ENCODE measurements around the gene GNA14. TPM values are rescaled to one million over a fixed set of nuclear protein-coding genes. Genes with fewer than 3 reads are reported as not detected.
"Not testable (repeated sequence)": the region's sequence is repeated elsewhere in the genome, so short reads cannot be mapped to it uniquely, and the experiment has no call there.

GNA14 gene
- total RNA-seq, 4 donors from 2014 or later = 2.8 to 7.4 (median 4.5) TPM

DNA sequence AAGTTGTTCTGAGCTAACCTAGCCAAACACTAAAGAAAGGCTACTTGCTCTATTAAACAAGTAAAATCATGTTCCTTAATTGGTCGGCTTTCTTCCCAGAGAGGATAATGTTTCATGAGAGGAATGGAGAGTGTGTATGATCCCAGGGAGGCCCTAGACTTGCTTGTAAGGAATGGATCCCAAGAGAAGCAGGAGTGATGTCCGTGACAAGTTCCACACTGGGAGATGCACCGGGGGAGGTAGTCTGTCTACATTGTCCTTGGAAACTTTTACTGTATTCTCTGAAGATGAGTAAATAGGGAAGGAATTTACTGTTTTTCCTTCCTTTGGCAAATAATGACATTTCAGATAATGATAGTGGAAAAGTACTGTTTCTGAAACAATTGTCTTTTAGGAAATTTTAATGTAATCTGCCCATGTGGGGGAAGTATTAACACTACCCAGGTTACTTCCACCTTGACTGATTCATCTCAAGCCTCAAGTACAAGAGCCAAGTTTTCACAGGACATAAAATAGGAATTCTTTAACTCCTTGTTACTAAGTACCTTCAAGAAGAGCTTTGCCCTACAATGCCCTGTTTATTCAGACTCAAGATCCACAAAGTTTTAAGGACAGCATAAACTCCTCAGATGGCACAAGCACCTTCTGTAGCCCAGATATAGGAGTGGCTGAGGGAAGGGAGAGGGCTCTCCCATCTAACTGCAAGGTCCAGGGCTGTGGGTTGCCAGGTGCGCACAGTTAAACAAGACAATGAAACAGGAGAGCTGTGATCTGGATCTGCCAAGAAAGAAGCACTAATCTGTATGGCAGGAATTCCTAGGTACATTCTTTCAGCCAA lies 152.1 kb downstream of the GNA14 start:
- TF ChIP-seq, protein P1, sequence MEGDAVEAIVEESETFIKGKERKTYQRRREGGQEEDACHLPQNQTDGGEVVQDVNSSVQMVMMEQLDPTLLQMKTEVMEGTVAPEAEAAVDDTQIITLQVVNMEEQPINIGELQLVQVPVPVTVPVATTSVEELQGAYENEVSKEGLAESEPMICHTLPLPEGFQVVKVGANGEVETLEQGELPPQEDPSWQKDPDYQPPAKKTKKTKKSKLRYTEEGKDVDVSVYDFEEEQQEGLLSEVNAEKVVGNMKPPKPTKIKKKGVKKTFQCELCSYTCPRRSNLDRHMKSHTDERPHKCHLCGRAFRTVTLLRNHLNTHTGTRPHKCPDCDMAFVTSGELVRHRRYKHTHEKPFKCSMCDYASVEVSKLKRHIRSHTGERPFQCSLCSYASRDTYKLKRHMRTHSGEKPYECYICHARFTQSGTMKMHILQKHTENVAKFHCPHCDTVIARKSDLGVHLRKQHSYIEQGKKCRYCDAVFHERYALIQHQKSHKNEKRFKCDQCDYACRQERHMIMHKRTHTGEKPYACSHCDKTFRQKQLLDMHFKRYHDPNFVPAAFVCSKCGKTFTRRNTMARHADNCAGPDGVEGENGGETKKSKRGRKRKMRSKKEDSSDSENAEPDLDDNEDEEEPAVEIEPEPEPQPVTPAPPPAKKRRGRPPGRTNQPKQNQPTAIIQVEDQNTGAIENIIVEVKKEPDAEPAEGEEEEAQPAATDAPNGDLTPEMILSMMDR (IDR thresholded peaks at IDR 0.05) = no peak
- ATAC-seq (ENCODE audit: low FRiP score) = peak; percentile 82
- DNase-seq (ENCODE audit: low spot score) = no peak

- not testable (repeated sequence) for ATAC-seq (ENCODE audit: low FRiP score); DNase-seq (ENCODE audit: low spot score)
Measured at GRCh38 chr9:77490279-77490678, 157.8 kb downstream of the GNA14 start.

DNA sequence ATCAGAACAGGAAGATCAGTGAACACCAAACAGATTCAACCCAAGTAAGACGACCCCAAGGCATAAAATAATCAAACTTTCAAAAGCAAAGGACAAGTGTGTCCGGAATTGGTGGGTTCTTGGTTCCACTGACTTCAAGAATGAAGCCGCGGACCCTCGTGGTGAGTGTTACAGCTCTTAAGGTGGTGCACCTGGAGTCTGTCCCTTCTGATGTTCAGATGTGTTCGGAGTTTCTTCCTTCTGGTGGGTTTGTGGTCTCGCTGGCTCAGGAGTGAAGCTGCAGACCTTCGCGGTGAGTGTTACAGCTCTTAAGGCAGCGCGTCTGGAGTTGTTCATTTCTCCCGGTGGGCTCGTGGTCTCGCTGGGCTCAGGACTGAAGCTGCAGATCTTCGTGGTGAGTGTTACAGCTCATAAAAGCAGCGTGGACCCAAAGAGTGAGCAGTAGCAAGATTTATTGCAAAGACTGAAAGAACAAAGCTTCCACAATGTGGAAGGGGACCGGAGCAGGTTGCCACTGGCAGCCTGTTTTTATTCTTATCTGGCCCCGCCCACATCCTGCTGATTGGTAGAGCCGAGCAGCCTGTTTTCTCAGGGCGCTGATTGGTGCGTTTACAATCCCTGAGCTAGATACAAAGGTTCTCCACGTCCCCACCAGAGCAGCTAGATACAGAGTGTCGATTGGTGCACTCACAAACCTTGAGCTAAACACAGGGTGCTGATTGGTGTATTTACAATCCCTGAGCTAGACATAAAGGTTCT lies 158.5 kb downstream of the GNA14 start:
- ATAC-seq (ENCODE audit: low FRiP score); DNase-seq (ENCODE audit: low spot score): not testable (repeated sequence)

DNA sequence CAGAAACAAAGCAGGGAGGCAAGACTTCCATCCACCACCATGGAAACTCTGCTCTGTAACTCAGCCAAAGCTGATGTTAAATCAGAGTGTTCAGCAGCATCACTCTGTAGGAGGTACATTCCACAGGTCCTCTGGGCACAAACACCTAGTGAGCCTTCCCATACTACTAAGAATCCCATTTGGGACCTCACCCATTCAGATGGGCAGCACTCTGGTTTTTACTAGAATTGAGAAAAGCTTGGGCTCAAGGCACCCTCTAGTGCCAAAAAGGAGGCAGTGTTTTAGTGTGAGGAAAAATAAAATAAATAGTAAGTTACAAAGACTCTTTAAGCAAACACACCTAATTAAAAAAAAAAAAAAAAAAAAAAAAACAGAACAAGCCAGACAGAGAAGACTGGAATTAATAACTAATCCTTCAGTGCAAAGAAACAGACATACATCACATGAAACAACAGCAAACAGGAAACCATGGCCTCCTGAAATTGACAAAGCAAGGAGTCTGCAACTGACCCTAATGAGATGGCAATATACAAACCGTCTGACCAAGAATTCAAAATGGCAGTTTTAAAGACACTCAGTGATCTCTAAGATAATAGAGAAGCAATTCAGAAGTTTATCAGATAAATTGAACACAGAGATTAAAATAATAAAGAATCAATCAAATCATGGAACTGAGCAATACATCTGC lies 159.5 kb downstream of the GNA14 start:
- ATAC-seq (ENCODE audit: low FRiP score) (no peak), DNase-seq (ENCODE audit: low spot score) (no peak)
- TF ChIP-seq, protein P1 (IDR thresholded peaks at IDR 0.05) = no peak

DNA sequence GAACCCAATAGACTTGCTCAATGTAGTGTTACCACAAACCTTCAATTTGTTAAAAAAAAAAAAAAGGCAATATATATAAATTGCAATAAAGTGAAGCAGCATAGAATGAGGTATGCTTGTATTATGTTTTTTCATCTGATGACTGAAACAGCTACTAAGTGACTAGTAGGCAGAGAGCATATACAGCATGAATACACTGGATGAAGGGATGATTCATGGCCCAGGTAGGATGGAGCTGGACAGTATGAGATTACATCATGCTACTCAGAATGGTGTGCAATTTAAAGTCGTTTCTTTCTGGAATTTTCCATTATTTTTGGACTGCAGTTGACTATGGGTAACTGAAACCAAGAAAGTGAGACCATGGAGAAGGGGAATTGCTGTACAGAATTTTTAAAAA lies 161.2 kb downstream of the GNA14 start:
- TF ChIP-seq, protein P1 (IDR thresholded peaks at IDR 0.05) = no peak
- no peak for DNase-seq (ENCODE audit: low spot score)
- no peak for ATAC-seq (ENCODE audit: low FRiP score)

- ATAC-seq (ENCODE audit: low FRiP score) (no peak), DNase-seq (ENCODE audit: low spot score) (no peak)
- TF ChIP-seq, protein P1 (IDR thresholded peaks at IDR 0.05) = no peak
Measured at GRCh38 chr9:77486463-77486862, 161.7 kb downstream of the GNA14 start.

- ATAC-seq (ENCODE audit: low FRiP score) (no peak), DNase-seq (ENCODE audit: low spot score) (no peak)
- TF ChIP-seq, protein P1 (IDR thresholded peaks at IDR 0.05) = no peak
Measured at GRCh38 chr9:77475641-77476473, 172.3 kb downstream of the GNA14 start.
